ENCODE measurements around the gene FAM43B. TPM values are rescaled to one million over a fixed set of nuclear protein-coding genes. Genes with fewer than 3 reads are reported as not detected.

FAM43B gene, protein sequence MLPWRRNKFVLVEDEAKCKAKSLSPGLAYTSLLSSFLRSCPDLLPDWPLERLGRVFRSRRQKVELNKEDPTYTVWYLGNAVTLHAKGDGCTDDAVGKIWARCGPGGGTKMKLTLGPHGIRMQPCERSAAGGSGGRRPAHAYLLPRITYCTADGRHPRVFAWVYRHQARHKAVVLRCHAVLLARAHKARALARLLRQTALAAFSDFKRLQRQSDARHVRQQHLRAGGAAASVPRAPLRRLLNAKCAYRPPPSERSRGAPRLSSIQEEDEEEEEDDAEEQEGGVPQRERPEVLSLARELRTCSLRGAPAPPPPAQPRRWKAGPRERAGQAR
- total RNA-seq (2022; extraction: Qiagen RNA extraction): 2.7 to 4.5 TPM (median 3.6 TPM) in 5 replicates

DNA sequence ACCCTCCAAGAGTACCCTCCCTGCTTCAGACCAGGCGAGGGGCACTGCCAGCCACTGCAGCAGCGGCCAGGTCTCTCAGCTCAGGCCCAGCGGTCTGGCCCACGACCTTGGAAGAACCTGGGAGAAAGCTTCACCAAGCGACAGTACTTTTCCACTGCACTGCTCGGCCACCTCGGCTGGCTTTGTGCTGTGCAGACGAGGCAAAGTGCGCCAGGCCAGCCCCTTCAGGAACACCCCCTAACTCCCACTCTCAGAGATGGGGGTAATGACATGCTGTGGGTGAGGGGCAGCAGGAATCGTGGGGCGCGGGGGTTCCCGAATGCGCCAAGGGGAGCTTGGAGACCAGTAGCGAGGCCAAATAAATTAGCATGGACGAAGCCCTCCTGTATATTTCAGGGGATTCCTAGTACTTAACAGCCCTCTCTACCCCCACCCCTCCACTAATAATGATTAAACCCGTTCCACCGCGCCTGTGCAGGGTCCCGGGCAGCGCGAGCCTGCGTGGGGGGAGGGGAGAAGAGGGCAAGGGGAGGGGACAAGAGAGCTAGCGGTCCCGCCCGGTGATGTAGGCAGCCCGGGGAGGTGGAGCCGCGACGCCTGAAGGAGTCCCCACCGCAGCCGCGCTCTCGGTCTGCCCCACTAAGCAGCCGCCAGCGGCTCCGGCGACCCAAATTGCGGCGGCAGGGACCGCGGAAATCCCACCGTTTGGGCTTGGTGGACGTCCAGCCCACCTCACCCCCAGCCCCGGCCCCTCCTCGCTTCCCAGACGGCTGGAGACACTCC lies at the start of gene FAM43B:
TSS of gene FAM43B (plus strand) at position 629 of the 783 bp plus-strand sequence. CDS start 401 bp downstream, outside the sequence.

DNA sequence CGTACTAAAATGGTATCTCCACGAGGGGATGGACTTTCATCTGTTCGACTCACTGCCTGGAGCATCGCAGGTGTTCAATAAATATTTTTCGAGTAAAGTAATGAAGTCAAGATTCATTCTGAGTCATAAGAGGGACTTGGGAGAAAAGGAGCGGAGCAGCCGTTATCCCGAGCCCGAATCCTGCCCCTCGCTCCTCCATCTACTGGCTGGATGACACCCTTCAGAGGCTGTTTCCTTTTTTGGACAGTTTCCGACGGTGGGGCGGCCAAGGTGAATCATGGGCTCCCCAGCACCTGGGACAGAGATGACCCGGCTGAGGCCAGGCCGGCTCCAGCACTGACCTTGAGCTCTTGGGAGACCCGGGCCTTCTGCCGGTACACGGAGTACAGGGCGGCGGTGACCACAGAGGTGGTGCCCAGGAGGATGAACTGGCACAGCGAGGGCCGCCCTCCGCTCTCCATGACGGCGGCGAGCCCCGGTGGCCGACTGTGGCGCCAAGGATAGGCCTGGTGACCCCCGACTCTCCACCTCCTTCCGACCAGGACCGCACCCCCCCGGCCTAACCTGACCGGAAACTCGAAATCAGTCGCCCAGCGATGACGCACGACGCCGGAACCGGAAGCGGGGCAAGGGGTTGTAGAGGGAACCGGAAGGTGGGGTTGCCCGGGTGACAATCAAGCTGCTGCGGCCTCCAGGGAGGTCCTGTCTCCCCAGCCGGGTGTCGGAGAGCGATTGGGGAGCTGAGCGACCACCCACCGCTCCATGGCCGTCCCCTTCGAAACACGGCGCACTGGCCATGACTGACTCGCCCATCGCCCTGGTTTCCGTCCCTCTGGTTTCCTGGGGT lies 44.6 kb upstream of the FAM43B start, which contains the start of gene MUL1:
TSS of gene MUL1 (minus strand) at position 588 of the 847 bp plus-strand sequence. CDS start at position 461, 127 bp downstream.

DNA sequence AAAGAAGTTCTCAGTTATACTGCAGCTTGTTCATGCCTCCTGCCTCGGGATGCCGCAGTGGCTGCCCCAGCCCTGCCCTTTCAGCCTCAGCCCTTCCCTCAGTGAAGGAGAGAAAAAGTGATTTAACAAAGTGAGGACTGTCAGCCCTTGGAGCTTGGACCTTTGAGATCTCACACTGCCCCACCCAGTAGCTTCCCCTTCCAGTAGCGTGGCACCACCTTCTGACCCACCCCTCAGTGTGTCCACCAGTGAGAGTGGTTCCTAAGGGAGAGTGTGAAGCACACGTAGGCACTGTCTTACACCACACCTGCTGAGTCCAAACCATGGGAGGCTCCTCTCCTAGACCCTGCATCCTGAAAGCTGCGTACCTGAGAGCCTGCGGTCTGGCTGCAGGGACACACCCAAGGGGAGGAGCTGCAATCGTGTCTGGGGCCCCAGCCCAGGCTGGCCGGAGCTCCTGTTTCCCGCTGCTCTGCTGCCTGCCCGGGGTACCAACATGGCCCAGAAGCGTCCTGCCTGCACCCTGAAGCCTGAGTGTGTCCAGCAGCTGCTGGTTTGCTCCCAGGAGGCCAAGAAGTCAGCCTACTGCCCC lies 36.4 kb downstream of the FAM43B start, which contains the start of gene CDA:
TSS of gene CDA (plus strand) at position 464 of the 592 bp plus-strand sequence. CDS start at position 497, 33 bp downstream.

Other genes starting within 250 kb of the FAM43B start
- gene CAMK2N1, start 66.4 kb upstream of the FAM43B start, total RNA-seq (2022; extraction: Qiagen RNA extraction): 58.6 to 71.5 TPM (median 66.4 TPM) in 5 replicates
- gene MUL1, start 44.4 kb upstream of the FAM43B start, total RNA-seq (2022; extraction: Qiagen RNA extraction): 39.8 to 44.8 TPM (median 44.0 TPM) in 5 replicates
- gene CDA, start 36.5 kb downstream of the FAM43B start, total RNA-seq (2022; extraction: Qiagen RNA extraction): 28.7 to 43.5 TPM (median 33.9 TPM) in 5 replicates
- gene PINK1, start 80.9 kb downstream of the FAM43B start, total RNA-seq (2022; extraction: Qiagen RNA extraction): 25.5 to 33.7 TPM (median 29.5 TPM) in 5 replicates
- gene DDOST, start 108.8 kb downstream of the FAM43B start, total RNA-seq (2022; extraction: Qiagen RNA extraction): 180 to 210 TPM (median 206 TPM) in 5 replicates
- gene KIF17, start 165.4 kb downstream of the FAM43B start, total RNA-seq (2022; extraction: Qiagen RNA extraction): 1.8 to 2.7 TPM (median 2.4 TPM) in 5 replicates
- 10.3 to 15.2 TPM (median 12.6 TPM) in 5 replicates for gene SH2D5, start 180.1 kb downstream of the FAM43B start, total RNA-seq (2022; extraction: Qiagen RNA extraction)
- gene HP1BP3, start 234.7 kb downstream of the FAM43B start, total RNA-seq (2022; extraction: Qiagen RNA extraction): 102 to 141 TPM (median 132 TPM) in 5 replicates

Data from A549 treated with dexamethasone at 1 μM for 4 hours (cell line).